BE2C (cell line): ENCODE data around the gene BDNF.

Source experiments
- DNase-seq: peaks from one replicate; pipeline ENCODE4 v3.0.0-alpha.2; 2020
- H3K27me3 ChIP-seq: fragments of 250-450 bp; sonication (Bioruptor Pico); 2 replicates; pipeline ENCODE4 v1.5.1; 2020; ENCODE audit warnings: mild to moderate bottlenecking
- H3K36me3 ChIP-seq: fragments of 250-450 bp; sonication (Bioruptor Pico); 2 replicates; pipeline ENCODE4 v1.5.1; 2020; ENCODE audit warnings: mild to moderate bottlenecking
- H3K4me1 ChIP-seq: fragments of 250-450 bp; sonication (Bioruptor Pico); 2 replicates; pipeline ENCODE4 v1.5.1; 2020
- H3K4me3 ChIP-seq: 2 replicates; pipeline ENCODE4 v1.5.1; 2011; ENCODE audit warnings: low read depth, low read length
- H3K9me3 ChIP-seq: fragments of 250-450 bp; sonication (Bioruptor Pico); 2 replicates; pipeline ENCODE4 v1.5.1; 2020
- CTCF ChIP-seq: IDR thresholded peaks from 2 replicates; pipeline ENCODE4 v1.5.1; 2012; ENCODE audit warnings: mild to moderate bottlenecking, low read depth, low read length

The BDNF gene

GRCh38 chr11:27696961-27697360 is 3.3 kb downstream of the BDNF start:
- Histone ChIP-seq H3K4me1 (no peaks in the 10 kb centered on the region), H3K27me3 (peaks cover 27% of the 10 kb centered on the region), H3K36me3 (no peaks in the 10 kb centered on the region), H3K4me3 (no peak overlapping the region), H3K9me3 (no peaks in the 10 kb centered on the region)
- TF ChIP-seq CTCF: no peak
- no peak for DNase-seq

GRCh38 chr11:27696115-27696514 is 4.1 kb downstream of the BDNF start:
- no peaks in the 10 kb centered on the region for H3K4me1 ChIP-seq
- peaks cover 19% of the 10 kb centered on the region for H3K27me3 ChIP-seq
- H3K4me3 ChIP-seq: no peak overlapping the region
- H3K9me3 ChIP-seq: no peaks in the 10 kb centered on the region
- no peak for DNase-seq
- TF ChIP-seq CTCF: no peak
- no peaks in the 10 kb centered on the region for H3K36me3 ChIP-seq

GRCh38 chr11:27694992-27695391 is 5.3 kb downstream of the BDNF start:
- peak; percentile 27; the same call in 1 of the 2 replicates for TF ChIP-seq CTCF
- H3K27me3 ChIP-seq: peaks cover 9% of the 10 kb centered on the region
- H3K4me3 ChIP-seq: no peak overlapping the region
- no peaks in the 10 kb centered on the region for H3K36me3 ChIP-seq
- no peak for DNase-seq
- H3K4me1 ChIP-seq: no peaks in the 10 kb centered on the region
- no peaks in the 10 kb centered on the region for H3K9me3 ChIP-seq

- Histone ChIP-seq H3K4me3 (no peak overlapping the region), H3K9me3 (no peaks in the 10 kb centered on the region), H3K27me3 (no peaks in the 10 kb centered on the region), H3K4me1 (no peaks in the 10 kb centered on the region), H3K36me3 (no peaks in the 10 kb centered on the region)
- no peak for TF ChIP-seq CTCF
- no peak for DNase-seq
These were observed 6.9 kb downstream of the BDNF start for GRCh38 chr11:27693398-27693797.

GRCh38 chr11:27692781-27693180 is 7.5 kb downstream of the BDNF start:
- no peak for TF ChIP-seq CTCF
- no peak for DNase-seq
- H3K27me3 ChIP-seq: no peaks in the 10 kb centered on the region

GRCh38 chr11:27688076-27688475 is 12.2 kb downstream of the BDNF start:
- H3K27me3 ChIP-seq: no peaks in the 10 kb centered on the region
- H3K4me3 ChIP-seq: no peak overlapping the region
- peak; percentile 3 for DNase-seq
- H3K4me1 ChIP-seq: no peaks in the 10 kb centered on the region
- no peaks in the 10 kb centered on the region for H3K9me3 ChIP-seq
- no peak for TF ChIP-seq CTCF
- H3K36me3 ChIP-seq: no peaks in the 10 kb centered on the region

More at GRCh38 chr11:27692781-27693180, 7.5 kb downstream of the BDNF start:
- Histone ChIP-seq H3K9me3 (no peaks in the 10 kb centered on the region), H3K36me3 (no peaks in the 10 kb centered on the region), H3K4me3 (no peak overlapping the region), H3K4me1 (no peaks in the 10 kb centered on the region)
